MM.1S (cell line): Measurements from ENCODE around the gene ZNF786.
A peak's percentile ranks its signal among the peaks of the same experiment; 100 is the strongest.

ENCODE experiments used
- DNase-seq: peaks from one replicate; pipeline ENCODE4 v3.0.0-alpha.2; 2015
- H2AFZ ChIP-seq: fragments of 300-600 bp; sonication (generic); 2 replicates; pipeline ENCODE4 v1.6.0; 2016; ENCODE audit warnings: antibody characterized with exemption, low read length
- H3F3A ChIP-seq: fragments of 300-600 bp; sonication (generic); 2 replicates; pipeline ENCODE4 v1.6.1; 2016; ENCODE audit warnings: mild to moderate bottlenecking, antibody characterized with exemption, low read length, moderate library complexity, mixed read lengths; ENCODE audit not compliant: insufficient read depth
- H3K27ac ChIP-seq: fragments of 300-600 bp; sonication (generic); 2 replicates; pipeline ENCODE4 v1.5.1; 2016; ENCODE audit warnings: mild to moderate bottlenecking, low read length
- H3K27me3 ChIP-seq: fragments of 300-600 bp; sonication (generic); replicated peaks from 2 replicates; pipeline ENCODE4 v1.6.0; 2016; ENCODE audit warnings: low read length; ENCODE audit not compliant: insufficient read depth
- H3K36me3 ChIP-seq: fragments of 300-600 bp; sonication (generic); replicated peaks from 2 replicates; pipeline ENCODE4 v1.6.1; 2016; ENCODE audit warnings: mild to moderate bottlenecking, low read length, mixed read lengths; ENCODE audit not compliant: insufficient read depth
- H3K4me1 ChIP-seq: fragments of 300-600 bp; sonication (generic); 2 replicates; pipeline ENCODE4 v1.6.1; 2016; ENCODE audit warnings: low read length, mixed read lengths
- H3K4me2 ChIP-seq: fragments of 300-600 bp; sonication (generic); 2 replicates; pipeline ENCODE4 v1.6.0; 2016; ENCODE audit warnings: low read depth, low read length
- H3K4me3 ChIP-seq: fragments of 300-600 bp; sonication (generic); 2 replicates; pipeline ENCODE4 v1.5.1; 2016; ENCODE audit warnings: low read length, mixed read lengths
- H3K79me2 ChIP-seq: fragments of 300-600 bp; sonication (generic); 2 replicates; pipeline ENCODE4 v1.6.1; 2016; ENCODE audit warnings: mixed run types, low read length, mixed read lengths
- H3K9ac ChIP-seq: fragments of 300-600 bp; sonication (generic); 2 replicates; pipeline ENCODE4 v1.6.1; 2016; ENCODE audit warnings: low read length, mixed read lengths
- H3K9me2 ChIP-seq: fragments of 300-600 bp; sonication (generic); replicated peaks from 2 replicates; pipeline ENCODE4 v1.6.1; 2016; ENCODE audit warnings: mild to moderate bottlenecking, low read length, mixed read lengths; ENCODE audit not compliant: insufficient read depth
- H3K9me3 ChIP-seq: fragments of 300-600 bp; sonication (generic); replicated peaks from 2 replicates; pipeline ENCODE4 v1.6.1; 2016; ENCODE audit warnings: mild to moderate bottlenecking, low read length, mixed read lengths; ENCODE audit not compliant: insufficient read depth
- H4K20me1 ChIP-seq: fragments of 300-600 bp; sonication (generic); 2 replicates; pipeline ENCODE4 v1.6.1; 2016; ENCODE audit warnings: mild to moderate bottlenecking, low read length, moderate library complexity, mixed read lengths; ENCODE audit not compliant: insufficient read depth
- EZH2 ChIP-seq: fragments of 300-600 bp; sonication (generic); optimal IDR thresholded peaks from 2 replicates; pipeline ENCODE3; 2017; ENCODE audit warnings: low read depth, mild to moderate bottlenecking, antibody characterized with exemption, low read length, mixed read lengths
- EZH2phosphoT487 ChIP-seq: fragments of 300-600 bp; sonication (generic); IDR thresholded peaks from 2 replicates; pipeline ENCODE4 v1.6.1; 2018; ENCODE audit warnings: antibody characterized with exemption, low read length
- TF ChIP-seq, protein P1 (sequence below): fragments of 300-600 bp; sonication (generic); IDR thresholded peaks from 2 replicates; pipeline ENCODE4 v1.5.1; 2016; ENCODE audit warnings: antibody characterized with exemption, low read length, mixed read lengths

ZNF786 gene, protein sequence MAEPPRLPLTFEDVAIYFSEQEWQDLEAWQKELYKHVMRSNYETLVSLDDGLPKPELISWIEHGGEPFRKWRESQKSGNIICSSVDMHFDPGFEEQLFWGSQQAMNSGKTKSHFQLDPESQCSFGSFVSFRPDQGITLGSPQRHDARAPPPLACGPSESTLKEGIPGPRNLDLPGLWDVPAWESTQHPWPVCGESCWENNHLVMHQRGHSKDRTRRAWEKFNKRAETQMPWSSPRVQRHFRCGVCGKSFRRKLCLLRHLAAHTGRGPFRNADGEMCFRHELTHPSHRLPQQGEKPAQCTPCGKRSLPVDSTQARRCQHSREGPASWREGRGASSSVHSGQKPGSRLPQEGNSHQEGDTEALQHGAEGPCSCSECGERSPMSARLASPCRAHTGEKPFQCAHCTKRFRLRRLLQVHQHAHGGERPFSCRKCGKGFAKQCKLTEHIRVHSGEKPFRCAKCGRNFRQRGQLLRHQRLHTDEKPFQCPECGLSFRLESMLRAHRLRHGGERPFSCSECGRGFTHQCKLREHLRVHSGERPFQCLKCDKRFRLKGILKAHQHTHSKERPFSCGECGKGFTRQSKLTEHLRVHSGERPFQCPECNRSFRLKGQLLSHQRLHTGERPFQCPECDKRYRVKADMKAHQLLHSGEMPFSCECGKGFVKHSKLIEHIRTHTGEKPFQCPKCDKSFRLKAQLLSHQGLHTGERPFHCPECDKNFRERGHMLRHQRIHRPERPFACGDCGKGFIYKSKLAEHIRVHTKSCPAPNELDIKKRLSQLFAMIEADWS

DNA sequence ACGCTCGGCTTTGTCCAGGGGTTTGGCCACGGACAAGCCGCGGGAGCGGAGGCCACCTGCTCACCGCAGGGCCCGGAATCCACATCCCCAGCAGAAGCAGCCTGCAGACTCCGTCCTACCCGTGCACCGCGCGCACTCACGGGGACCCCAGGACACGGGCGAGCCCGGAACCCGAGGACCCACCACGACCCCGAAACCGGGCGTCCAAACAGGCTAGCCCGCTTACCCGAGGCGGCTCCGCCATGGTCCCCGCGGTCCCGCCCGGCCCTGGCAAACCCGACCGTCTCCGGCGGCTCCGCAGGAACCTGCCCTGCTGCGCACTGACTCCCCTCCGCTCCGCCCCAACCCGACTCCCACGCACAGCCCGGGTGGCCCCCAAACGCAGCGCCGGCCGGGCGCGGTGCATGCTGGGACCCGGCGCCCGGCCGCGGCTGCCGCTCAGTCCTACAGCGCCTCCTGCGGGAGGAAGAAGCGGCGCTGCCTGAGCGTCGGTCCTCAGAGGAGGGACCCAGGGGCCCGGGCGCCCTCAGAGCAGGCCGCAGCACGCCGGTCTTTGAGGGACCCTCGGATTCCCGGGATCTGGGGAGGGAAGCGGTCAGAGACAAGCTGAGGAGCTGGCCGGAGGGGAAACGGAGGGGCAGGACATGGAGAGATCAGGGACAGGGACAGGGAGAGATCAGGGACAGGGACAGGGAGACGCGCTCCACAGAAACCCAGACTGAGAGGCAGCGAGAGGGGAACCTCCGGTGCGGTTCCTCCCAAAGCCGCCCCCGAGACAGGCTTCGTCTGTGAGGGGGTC is at the start of gene ZNF786:
TSS of gene ZNF786 (minus strand) at position 322 of the 799 bp plus-strand sequence. CDS start at position 244, 78 bp downstream.
- no peaks in the 10 kb centered on the region for H3F3A ChIP-seq
- no peaks in the 10 kb centered on the region for H3K4me1 ChIP-seq
- peak within 1 kb of the TSS; percentile 77 for H3K9ac ChIP-seq
- peak within 1 kb of the TSS; percentile 87 for H2AFZ ChIP-seq
- no peaks in the 10 kb centered on the region for H3K36me3 ChIP-seq
- no peak for TF ChIP-seq EZH2
- TF ChIP-seq, protein P1, sequence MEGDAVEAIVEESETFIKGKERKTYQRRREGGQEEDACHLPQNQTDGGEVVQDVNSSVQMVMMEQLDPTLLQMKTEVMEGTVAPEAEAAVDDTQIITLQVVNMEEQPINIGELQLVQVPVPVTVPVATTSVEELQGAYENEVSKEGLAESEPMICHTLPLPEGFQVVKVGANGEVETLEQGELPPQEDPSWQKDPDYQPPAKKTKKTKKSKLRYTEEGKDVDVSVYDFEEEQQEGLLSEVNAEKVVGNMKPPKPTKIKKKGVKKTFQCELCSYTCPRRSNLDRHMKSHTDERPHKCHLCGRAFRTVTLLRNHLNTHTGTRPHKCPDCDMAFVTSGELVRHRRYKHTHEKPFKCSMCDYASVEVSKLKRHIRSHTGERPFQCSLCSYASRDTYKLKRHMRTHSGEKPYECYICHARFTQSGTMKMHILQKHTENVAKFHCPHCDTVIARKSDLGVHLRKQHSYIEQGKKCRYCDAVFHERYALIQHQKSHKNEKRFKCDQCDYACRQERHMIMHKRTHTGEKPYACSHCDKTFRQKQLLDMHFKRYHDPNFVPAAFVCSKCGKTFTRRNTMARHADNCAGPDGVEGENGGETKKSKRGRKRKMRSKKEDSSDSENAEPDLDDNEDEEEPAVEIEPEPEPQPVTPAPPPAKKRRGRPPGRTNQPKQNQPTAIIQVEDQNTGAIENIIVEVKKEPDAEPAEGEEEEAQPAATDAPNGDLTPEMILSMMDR = peak; percentile 95
- peak within 1 kb of the TSS; percentile 69 for H3K4me2 ChIP-seq
- peak; percentile 96 for DNase-seq
- no peaks in the 10 kb centered on the region for H3K9me2 ChIP-seq
- no peaks in the 10 kb centered on the region for H4K20me1 ChIP-seq
- H3K27me3 ChIP-seq = no peaks in the 10 kb centered on the region
- H3K9me3 ChIP-seq = no peaks in the 10 kb centered on the region
- peaks cover 13% of the 10 kb centered on the region for H3K79me2 ChIP-seq
- peak within 1 kb of the TSS; percentile 62 for H3K27ac ChIP-seq
- H3K4me3 ChIP-seq = peak within 1 kb of the TSS; percentile 97

DNA sequence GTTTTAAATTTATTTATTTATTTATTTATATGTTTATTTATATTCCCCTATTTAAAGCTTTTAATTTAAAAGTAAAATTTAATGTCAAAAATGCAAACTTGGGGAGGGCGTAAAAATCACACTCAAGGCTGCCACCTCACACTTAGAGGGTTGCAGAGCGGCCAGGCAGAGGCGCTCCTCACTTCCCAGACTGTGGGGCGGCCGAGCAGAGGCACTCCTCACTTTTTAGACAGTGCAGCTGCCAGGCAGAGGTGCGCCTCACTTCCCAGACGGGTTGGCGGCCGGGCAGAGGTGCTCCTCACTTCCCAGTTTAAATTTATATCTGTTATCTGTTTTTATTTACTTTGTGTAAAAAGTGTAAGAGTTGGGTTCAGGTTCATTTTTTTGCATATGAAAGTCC is 45.6 kb upstream of the ZNF786 start:
- H3F3A ChIP-seq = no peaks in the 10 kb centered on the region

DNA sequence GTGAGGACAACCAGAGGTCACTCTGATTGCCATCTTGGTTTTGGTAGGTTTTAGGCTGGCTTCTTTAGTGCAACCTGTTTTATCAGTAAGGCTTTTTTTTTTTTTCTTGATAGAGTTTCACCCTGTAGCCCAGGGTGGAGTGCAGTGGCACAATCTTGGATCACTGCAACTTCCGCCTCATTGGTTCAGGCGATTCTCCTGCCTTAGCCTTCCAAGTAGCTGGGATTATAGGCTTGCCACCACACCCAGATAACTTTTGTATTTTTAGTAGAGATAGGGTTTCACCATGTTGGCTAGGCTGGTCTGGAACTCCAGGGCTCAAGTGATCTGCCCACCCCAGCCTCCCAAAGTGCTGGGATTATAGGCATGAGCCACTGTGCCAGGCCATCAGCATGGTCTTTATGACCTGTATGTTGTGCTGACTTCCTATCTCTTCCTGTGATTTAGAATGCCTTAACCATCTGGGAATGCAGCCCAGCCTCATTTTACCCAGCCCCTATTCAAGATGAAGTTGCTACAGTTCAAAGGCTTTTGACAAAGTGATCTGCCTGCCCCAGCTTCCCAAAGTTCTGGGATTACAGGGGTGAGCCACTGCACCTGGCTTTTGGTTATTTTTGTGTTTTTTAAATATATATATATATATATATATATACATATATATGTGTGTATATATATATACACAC is 42.7 kb upstream of the ZNF786 start:
- DNase-seq = no peak
- Histone ChIP-seq H3K36me3 (peaks cover 16% of the 10 kb centered on the region), H3K4me3 (no peak overlapping the region), H3K79me2 (peaks cover 3% of the 10 kb centered on the region), H3K4me1 (peaks cover 2% of the 10 kb centered on the region), H3K27ac (no peak overlapping the region), H3K9me3 (no peaks in the 10 kb centered on the region), H4K20me1 (no peaks in the 10 kb centered on the region), H3K9me2 (no peaks in the 10 kb centered on the region), H2AFZ (no peak overlapping the region), H3K9ac (no peak overlapping the region), H3F3A (peaks cover 3% of the 10 kb centered on the region; the same call in 1 of the 2 replicates), H3K4me2 (no peak overlapping the region), H3K27me3 (no peaks in the 10 kb centered on the region)
- TF ChIP-seq, protein P1 = no peak
- no peak for TF ChIP-seq EZH2
- TF ChIP-seq EZH2phosphoT487 = no peak

More for the DNA sequence above, 45.6 kb upstream of the ZNF786 start:
- no peaks in the 10 kb centered on the region for H3K9me2 ChIP-seq
- no peak for DNase-seq
- TF ChIP-seq EZH2phosphoT487 (no peak), EZH2 (no peak)
- TF ChIP-seq, protein P1 = no peak
- H3K27ac ChIP-seq = no peak overlapping the region
- no peak overlapping the region for H3K4me2 ChIP-seq
- no peaks in the 10 kb centered on the region for H3K4me1 ChIP-seq
- peaks cover 3% of the 10 kb centered on the region for H3K36me3 ChIP-seq
- no peak overlapping the region for H3K4me3 ChIP-seq
- H3K27me3 ChIP-seq = no peaks in the 10 kb centered on the region
- H3K79me2 ChIP-seq = no peaks in the 10 kb centered on the region
- no peak overlapping the region for H3K9ac ChIP-seq
- no peaks in the 10 kb centered on the region for H3K9me3 ChIP-seq
- H2AFZ ChIP-seq = no peak overlapping the region
- H4K20me1 ChIP-seq = no peaks in the 10 kb centered on the region
